ENCODE measurements around the gene IQGAP2. TPM values are rescaled to one million over a fixed set of nuclear protein-coding genes. Genes with fewer than 3 reads are reported as not detected.
"Not testable (repeated sequence)": the region's sequence is repeated elsewhere in the genome, so short reads cannot be mapped to it uniquely, and the experiment has no call there.

IQGAP2 gene, protein sequence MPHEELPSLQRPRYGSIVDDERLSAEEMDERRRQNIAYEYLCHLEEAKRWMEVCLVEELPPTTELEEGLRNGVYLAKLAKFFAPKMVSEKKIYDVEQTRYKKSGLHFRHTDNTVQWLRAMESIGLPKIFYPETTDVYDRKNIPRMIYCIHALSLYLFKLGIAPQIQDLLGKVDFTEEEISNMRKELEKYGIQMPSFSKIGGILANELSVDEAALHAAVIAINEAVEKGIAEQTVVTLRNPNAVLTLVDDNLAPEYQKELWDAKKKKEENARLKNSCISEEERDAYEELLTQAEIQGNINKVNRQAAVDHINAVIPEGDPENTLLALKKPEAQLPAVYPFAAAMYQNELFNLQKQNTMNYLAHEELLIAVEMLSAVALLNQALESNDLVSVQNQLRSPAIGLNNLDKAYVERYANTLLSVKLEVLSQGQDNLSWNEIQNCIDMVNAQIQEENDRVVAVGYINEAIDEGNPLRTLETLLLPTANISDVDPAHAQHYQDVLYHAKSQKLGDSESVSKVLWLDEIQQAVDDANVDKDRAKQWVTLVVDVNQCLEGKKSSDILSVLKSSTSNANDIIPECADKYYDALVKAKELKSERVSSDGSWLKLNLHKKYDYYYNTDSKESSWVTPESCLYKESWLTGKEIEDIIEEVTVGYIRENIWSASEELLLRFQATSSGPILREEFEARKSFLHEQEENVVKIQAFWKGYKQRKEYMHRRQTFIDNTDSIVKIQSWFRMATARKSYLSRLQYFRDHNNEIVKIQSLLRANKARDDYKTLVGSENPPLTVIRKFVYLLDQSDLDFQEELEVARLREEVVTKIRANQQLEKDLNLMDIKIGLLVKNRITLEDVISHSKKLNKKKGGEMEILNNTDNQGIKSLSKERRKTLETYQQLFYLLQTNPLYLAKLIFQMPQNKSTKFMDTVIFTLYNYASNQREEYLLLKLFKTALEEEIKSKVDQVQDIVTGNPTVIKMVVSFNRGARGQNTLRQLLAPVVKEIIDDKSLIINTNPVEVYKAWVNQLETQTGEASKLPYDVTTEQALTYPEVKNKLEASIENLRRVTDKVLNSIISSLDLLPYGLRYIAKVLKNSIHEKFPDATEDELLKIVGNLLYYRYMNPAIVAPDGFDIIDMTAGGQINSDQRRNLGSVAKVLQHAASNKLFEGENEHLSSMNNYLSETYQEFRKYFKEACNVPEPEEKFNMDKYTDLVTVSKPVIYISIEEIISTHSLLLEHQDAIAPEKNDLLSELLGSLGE (N-terminal part only)
- 10 to 100 TPM; 50.0 to 51.6 TPM for total RNA-seq

DNA sequence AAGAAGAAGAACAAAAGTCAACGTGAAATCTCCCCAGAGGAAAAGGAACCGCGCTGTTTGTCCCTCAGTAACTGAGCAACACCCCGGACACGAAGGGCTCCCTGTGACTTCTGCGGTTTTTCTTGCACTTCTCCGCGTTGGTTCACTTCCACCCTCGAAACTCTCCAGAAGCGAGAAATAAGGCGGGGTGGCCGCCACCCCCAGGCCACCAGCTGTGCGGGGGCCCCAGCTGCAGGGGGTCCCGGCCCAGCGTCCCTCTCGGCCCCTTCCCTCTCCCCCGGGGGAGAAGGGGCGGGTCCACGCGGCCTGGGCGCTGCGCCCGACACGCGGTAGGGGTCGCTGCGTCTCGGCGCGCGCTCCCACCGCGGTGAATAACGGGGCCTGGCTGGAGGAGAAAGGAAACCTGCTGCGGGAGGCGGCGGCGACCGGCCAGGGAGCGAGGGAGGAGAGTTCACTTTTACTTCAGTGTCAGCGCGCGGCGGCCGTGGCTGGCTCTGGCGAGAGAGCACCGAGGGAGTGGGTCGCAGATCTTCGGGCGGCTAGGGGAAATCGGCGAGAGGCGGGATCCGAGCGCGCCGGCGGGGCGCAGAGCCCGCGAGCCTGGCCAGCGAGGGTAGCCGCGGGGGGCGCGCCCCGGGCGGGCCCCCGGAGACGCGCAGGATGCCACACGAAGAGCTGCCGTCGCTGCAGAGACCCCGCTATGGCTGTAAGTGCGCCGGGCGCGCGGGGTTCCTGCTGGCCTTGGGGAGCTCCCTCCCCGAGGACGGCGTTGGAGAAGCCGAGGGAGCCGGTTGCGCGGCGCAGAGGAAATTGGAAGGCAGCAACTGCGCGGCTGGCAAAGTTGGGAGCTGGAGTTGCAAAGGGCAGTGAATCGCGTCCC, at the start of gene IQGAP2:
TSS of gene IQGAP2 (plus strand) at position 400 of the 880 bp plus-strand sequence. CDS start at position 661, 261 bp downstream.
- CTCF ChIA-PET = interaction anchor here (0.8 to 2.4 kb wide), 19 partner anchors 9 to 372 kb away, joined by 3 to 31 read pairs (median 3); no protein-coding TSS in a partner anchor
- POLR2A ChIA-PET = interaction anchor here (0.6 to 3.9 kb wide), 16 partner anchors 9 to 1365 kb away, joined by 3 to 57 read pairs (median 4); no protein-coding TSS in a partner anchor

GRCh38 chr5:76356887-76357286, 46.2 kb upstream of the IQGAP2 start:
- CTCF ChIA-PET = no interaction called here
- POLR2A ChIA-PET = no interaction called here

GRCh38 chr5:76363352-76364225, 39.5 kb upstream of the IQGAP2 start:
- POLR2A ChIA-PET = no interaction called here
- CTCF ChIA-PET = interaction anchor here (1.2 kb wide), 1 partner anchor 12 kb away, joined by 3 read pairs; no protein-coding TSS in a partner anchor

GRCh38 chr5:76364226-76364589, 38.9 kb upstream of the IQGAP2 start:
- ChIA-PET CTCF (no interaction called here), POLR2A (no interaction called here)

DNA sequence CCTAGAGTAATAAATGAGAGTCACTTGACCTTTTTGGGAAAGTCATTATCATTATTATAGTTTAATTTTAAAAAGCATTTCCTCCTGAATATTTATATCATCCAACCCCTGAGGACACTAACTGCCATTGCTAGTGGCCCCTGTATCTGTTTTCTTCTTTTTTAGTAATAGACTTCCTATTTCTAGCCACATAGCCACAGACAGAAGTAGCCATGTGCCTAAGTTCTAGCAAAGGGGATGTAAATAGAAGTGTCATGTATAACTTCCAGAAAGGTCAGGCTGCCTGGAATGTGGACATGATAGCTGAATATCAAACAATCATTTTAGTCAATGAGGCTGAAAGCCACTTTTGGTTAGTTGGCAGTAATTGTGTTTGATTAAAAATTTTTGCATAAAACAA, 37.5 kb upstream of the IQGAP2 start:
- POLR2A ChIA-PET = no interaction called here
- CTCF ChIA-PET = no interaction called here

DNA sequence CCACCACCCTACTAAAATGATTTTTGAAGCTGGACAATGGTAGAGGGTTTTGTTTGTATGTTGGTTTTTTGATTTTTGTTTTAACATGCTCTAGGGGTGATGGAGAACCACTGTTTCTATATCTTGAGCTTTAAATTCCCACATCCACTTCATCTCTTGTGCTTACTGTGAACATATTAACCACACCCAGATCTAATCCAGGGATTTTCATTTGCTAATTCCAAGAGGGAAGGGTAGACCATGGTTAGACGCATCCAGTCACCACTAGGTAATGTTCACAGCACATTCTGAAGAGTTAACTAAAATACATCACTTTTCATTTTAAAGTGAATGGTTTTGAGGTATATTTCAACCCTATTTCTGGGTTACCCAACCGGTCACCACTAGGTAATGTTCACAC, 36.5 kb upstream of the IQGAP2 start:
- ChIA-PET POLR2A (no interaction called here), CTCF (no interaction called here)

DNA sequence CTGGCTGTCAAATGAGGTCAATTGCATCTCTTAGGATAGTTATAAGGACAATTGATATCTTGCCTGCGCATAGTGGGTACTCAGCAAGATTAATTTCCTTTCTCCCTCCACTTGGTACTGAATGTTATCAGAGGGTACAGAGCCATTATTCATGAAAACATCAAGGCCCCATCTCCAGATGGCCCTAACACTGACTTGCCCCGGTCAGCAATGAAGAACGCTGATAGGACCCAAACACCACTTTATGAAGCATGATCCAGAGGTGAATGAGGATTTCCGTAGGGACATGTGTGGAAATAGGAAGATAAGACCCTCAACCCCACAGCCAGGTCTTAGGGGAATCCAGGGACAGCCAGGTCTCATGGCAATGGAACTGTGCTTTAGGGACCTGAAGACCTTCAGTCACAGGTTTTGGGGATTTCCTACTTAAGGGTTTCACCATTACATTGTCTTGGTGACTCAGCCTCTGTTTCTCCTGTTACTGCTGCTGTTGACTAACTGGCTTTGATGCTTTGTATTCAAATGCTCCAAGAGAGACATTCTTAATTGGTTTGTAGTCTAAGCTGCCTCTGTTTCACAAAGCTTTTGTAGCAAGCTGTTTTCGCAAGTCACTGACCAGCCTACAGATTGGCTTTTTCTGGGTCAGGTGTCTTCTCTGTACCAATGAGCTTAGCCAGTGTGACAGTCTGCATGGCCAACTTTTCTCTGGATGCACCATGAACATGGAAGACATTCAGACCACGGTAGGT, 35.3 kb upstream of the IQGAP2 start:
- POLR2A ChIA-PET = no interaction called here
- CTCF ChIA-PET = no interaction called here

GRCh38 chr5:76368941-76369340, 34.1 kb upstream of the IQGAP2 start:
- ChIA-PET CTCF (no interaction called here), POLR2A (no interaction called here)

GRCh38 chr5:76369668-76370067, 33.4 kb upstream of the IQGAP2 start:
- POLR2A ChIA-PET = not testable (repeated sequence)

DNA sequence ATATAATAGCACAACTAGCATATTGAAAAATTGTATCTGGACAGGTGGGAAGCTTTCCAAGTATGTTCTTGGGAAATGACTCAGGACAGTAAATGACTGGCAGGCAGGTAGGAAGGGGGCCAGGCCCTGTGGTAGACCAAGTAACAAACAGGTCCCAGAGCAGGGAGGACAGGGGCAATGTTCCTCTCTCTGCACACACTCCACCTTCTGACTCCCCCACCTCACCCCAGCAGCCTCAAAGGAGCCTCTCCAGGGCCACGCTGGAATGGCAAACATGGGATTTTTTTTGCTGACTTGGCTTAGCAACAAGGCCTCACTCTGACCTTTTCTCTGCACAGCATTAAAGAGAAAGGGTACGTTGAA, 31.1 kb upstream of the IQGAP2 start:
- CTCF ChIA-PET = no interaction called here
- POLR2A ChIA-PET = interaction anchor here (0.6 kb wide), 1 partner anchor 1184 kb away, joined by 3 read pairs; no protein-coding TSS in a partner anchor

More at GRCh38 chr5:76369668-76370067, 33.4 kb upstream of the IQGAP2 start:
- CTCF ChIA-PET = not testable (repeated sequence)

DNA sequence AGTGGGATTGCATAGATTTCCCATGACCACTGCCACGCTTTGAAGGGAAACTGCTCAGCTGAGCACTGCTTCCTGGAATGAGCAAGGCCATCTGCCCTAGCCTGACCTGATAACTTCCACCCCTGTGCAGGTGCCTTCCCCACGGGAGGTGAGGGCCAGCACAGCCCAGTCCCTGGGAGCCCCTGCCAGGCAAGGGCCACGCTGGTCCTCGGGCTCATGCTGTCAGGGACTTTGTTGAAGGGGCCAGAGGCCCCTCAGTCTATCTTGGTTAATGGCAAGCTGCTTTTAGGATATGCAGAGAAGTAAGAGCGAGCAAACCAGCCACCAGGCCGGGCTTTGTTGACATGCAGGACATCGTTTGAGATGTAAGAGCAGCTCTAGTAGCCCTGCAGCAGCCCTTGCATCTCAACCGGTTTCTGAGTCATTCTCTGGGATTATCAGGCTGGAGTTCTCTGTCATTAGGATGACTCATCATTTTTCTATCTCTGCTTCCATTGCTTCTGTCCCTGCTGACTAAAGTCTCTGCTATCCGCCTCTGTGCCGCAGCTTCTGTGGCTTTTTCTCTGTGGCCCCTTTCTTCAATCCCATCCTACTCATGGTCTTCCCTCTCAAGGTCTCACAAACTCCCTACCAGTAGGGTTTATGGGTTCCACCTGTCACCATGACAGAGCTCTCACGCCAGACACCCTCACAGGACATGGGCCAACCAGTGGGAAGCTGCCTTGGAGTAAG, 30.6 kb upstream of the IQGAP2 start:
- ChIA-PET CTCF (no interaction called here), POLR2A (no interaction called here)

DNA sequence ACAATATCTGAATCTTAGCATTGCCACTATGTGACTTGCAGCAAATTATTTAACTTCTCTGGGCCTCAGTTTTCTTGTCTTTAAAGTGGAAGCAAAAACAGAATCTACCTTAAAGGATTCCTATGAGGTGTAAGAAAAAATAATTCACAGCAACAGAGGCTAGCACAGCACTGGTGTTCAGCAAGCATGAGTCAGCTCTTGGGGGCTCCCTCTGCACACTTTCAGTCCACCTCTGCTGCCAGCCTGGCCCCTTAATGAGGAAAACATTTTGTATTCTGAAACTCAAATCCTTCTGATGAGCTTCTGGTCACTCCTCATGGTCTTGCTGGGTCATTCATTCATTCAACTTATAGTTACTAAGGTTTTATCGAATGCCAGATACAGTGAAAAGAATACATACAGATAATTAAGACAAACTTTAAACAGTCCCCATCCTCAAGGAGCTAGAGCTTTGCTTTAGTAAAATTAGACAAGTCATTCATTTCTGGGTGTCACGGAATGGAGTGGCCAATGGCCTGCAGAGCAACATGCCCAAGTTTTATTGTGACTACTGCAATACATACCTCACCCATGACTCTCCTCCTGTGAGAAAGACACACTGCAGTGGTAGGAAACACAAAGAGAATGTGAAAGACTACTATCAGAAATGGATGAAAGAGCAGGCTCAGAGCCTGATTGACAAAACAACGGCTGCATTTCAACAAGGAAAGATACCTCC, 26.8 kb upstream of the IQGAP2 start:
- ChIA-PET CTCF (interaction anchor here (1.7 kb wide), 1 partner anchor 205 kb away, joined by 4 read pairs; no protein-coding TSS in a partner anchor), POLR2A (no interaction called here)

DNA sequence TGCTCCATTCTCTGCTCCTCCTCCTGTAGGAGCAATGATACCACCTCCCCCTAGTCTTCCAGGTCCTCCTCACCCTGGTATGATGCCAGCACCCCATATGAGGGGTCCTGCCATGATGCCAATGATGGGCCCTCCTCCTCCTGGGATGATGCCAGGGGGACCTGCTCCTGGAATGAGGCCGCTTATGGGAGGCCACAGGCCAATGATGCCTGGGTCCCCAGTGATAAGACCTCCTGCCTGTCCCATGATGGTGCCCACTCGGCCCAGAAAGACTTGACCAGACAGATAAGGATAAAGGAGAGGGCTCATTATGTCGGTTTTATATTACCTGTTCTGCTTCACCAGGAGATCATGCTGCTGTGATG, 26.2 kb upstream of the IQGAP2 start:
- ChIA-PET POLR2A (no interaction called here), CTCF (no interaction called here)

DNA sequence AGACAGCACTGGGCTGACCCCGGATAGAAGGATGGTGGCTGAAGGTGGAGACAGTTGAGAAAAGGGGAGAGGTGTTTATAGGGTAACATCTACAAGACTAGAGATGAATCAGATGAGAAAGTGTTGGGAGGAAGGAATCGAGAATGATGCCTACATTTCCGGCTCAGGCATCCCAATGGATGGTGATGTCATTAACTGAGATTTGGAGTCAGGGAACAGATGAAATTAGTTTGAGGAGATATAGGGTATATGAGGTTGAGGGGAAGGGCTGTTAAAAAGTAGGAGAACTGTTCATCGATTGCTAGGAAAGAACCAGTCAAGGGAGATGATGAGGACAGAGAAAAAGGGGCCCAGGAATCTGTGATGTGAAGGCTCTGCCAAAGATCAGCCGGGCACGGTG, 24.7 kb upstream of the IQGAP2 start:
- CTCF ChIA-PET = no interaction called here

DNA sequence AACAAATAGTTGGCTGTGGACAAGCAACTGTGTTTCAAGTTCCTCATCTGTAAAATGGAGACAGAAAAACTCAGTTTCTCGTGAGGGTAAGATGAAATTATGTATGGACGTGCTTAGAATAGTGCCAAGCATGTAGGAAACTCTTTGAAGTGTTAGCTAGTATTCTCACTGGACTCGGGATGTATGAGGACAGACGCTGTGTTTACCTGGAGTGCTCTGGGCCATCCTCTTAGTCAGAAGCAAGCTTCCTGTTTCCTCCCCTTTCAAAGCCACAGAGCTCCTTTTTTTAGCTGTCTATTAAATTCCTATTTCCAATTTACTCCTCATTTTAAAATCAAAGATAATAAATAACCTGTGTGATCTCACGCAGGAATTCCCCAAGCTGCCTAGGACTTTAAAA, 23.8 kb upstream of the IQGAP2 start:
- POLR2A ChIA-PET = no interaction called here
- CTCF ChIA-PET = no interaction called here

More for the DNA sequence above, 24.7 kb upstream of the IQGAP2 start:
- POLR2A ChIA-PET = no interaction called here

GRCh38 chr5:76379855-76380254, 23.2 kb upstream of the IQGAP2 start:
- POLR2A ChIA-PET = no interaction called here
- CTCF ChIA-PET = no interaction called here

Measured in activated CD8-positive, alpha-beta memory T cell treated with anti-CD3 and anti-CD28 coated beads for 36 hours (primary cell).